GM18951 (cell line): ENCODE results near the gene HIC1.

Experiments used
- POLR2A ChIP-seq: IDR thresholded peaks from 4 replicates; pipeline ENCODE4 v1.6.1; 2011; ENCODE audit warnings: mild to moderate bottlenecking; ENCODE audit not compliant: insufficient read length, insufficient read depth; ENCODE audit errors: extremely low read depth
- in situ Hi-C: fragments of 300-500 bp; cut with MboI; formaldehyde crosslinking; loops from one replicate; pipeline ENCODE4 v1.12.0; 2022; ENCODE audit warnings: low sequenced_read_pairs, mixed read lengths, inconsistent platforms; ENCODE audit not compliant: unreplicated experiment

Gene HIC1

GRCh38 chr17:2086306-2086705 is 31.4 kb downstream of the HIC1 start:
- in situ Hi-C loops: no loop called here
- TF ChIP-seq POLR2A: no peak

GRCh38 chr17:2087597-2088211 is 32.8 kb downstream of the HIC1 start:
- in situ Hi-C loops: no loop called here
- TF ChIP-seq POLR2A: no peak

GRCh38 chr17:2089021-2089422 is 34.1 kb downstream of the HIC1 start:
- in situ Hi-C loops: no loop called here
- TF ChIP-seq POLR2A: no peak

GRCh38 chr17:2090210-2090641 is 35.3 kb downstream of the HIC1 start:
- no peak for TF ChIP-seq POLR2A
- in situ Hi-C loops: no loop called here

GRCh38 chr17:2090804-2091534 is 36.1 kb downstream of the HIC1 start:
- no peak for TF ChIP-seq POLR2A
- in situ Hi-C loops: no loop called here

- in situ Hi-C loops: no loop called here
- TF ChIP-seq POLR2A: no peak
Measured at GRCh38 chr17:2092253-2092652, 37.4 kb downstream of the HIC1 start.

GRCh38 chr17:2093349-2093748 is 38.4 kb downstream of the HIC1 start:
- in situ Hi-C loops: no loop called here
- TF ChIP-seq POLR2A: no peak

- in situ Hi-C loops: no loop called here
- TF ChIP-seq POLR2A: no peak
Measured at GRCh38 chr17:2094891-2095535, 40.1 kb downstream of the HIC1 start.

- in situ Hi-C loops: no loop called here
- no peak for TF ChIP-seq POLR2A
Measured at GRCh38 chr17:2095536-2095910, 40.6 kb downstream of the HIC1 start.

GRCh38 chr17:2101448-2102257 is 46.8 kb downstream of the HIC1 start:
- in situ Hi-C loops: no loop called here
- no peak for TF ChIP-seq POLR2A

- in situ Hi-C loops: no loop called here
- TF ChIP-seq POLR2A: no peak
Measured at GRCh38 chr17:2102931-2103809, 48.3 kb downstream of the HIC1 start.

GRCh38 chr17:2105663-2106062 is 50.8 kb downstream of the HIC1 start:
- no peak for TF ChIP-seq POLR2A
- in situ Hi-C loops: no loop called here

- in situ Hi-C loops: no loop called here
- no peak for TF ChIP-seq POLR2A
Measured at GRCh38 chr17:2106308-2106955, 51.5 kb downstream of the HIC1 start.
